ENCODE data around the gene ABRACL.

GRCh38 chr6:138987080-138987642 is 41.4 kb upstream of the ABRACL start:
- TF ChIP-seq CTCF (IDR thresholded peaks at IDR 0.05) (no peak), POLR2A (IDR thresholded peaks at IDR 0.05) (no peak)
